ENCODE results near the gene CHMP5.
"Not testable (repeated sequence)": the region's sequence is repeated elsewhere in the genome, so short reads cannot be mapped to it uniquely, and the experiment has no call there.

Gene CHMP5

DNA sequence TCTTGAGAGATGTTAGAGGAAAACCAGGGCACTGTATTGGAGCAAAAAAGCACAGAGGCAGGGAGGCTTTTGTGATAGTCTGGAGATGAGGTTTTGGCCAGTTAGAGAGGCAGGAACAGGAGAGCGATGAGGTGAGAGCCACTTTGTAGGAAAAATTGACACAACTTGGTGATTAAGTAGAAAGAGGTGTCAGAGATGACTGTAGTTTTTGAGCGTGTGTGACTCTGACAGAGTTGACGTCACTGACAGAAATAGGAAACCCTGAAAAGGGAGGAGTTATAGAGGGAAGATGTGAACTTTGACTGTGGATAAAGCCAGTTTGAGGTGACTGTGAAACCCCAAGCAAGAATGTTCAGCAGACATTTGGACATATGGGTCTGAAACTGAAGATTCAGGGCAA lies 41.2 kb downstream of the CHMP5 start:
- no peak for DNase-seq
- Mint-ChIP-seq H3K27me3 (no peaks in the 10 kb centered on the region), H3K4me1 (peaks cover 18% of the 10 kb centered on the region), H3K4me3 (no peak overlapping the region), H3K9me3 (no peaks in the 10 kb centered on the region), H3K27ac (no peak overlapping the region), H3K36me3 (ENCODE audit: low read depth) (peaks cover 54% of the 10 kb centered on the region)
- ATAC-seq, result peak; percentile 98

DNA sequence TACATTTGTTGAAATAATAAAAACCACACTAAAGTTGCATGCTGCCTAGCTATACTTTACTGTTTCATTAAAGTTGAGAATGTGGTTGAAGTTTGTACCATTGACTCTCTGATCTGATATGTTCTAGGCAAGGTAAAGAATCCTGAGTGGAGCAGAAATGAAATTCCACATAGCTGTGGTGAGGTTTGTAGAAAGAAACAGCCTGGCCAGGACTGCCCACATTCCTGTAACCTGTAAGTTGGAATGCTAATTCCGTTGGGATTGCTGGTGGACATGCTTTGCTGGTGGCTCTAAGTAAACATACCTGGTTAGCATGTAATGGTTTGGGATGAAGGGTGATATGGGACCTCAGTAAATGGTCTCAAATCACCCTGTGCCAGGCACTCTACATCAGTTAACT lies 42.2 kb downstream of the CHMP5 start:
- Mint-ChIP-seq H3K27me3 (no peaks in the 10 kb centered on the region), H3K27ac (no peak overlapping the region)

DNA sequence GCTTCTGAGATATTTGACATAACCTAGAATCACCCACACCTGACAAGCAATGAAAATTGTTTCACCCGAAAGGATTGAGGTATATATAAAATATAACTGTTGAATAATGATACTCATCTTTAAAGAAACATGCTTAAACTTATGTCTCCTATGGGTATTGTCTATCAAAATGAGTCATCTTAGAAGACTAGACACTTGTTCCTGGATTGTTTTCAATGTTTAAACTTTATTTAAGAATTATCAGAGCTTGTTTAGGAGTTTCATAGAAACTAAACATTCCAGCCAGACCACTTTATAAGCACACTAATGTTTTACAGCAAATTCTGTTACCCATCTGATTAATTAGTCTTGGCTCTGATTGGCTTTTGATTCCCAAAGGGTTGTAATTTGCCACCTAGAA lies 45.1 kb downstream of the CHMP5 start:
- Mint-ChIP-seq H3K9me3 (no peaks in the 10 kb centered on the region), H3K36me3 (ENCODE audit: low read depth) (peaks cover 66% of the 10 kb centered on the region), H3K4me1 (peaks cover 26% of the 10 kb centered on the region), H3K27ac (peak overlapping the region; percentile 49), H3K27me3 (no peaks in the 10 kb centered on the region), H3K4me3 (no peak overlapping the region)
- DNase-seq (no peak), ATAC-seq (no peak)

More for the DNA sequence above, 42.2 kb downstream of the CHMP5 start:
- DNase-seq, result no peak
- no peak for ATAC-seq
- Mint-ChIP-seq H3K9me3 (no peaks in the 10 kb centered on the region), H3K4me3 (peak overlapping the region; percentile 35), H3K36me3 (ENCODE audit: low read depth) (peaks cover 58% of the 10 kb centered on the region), H3K4me1 (peaks cover 26% of the 10 kb centered on the region)

DNA sequence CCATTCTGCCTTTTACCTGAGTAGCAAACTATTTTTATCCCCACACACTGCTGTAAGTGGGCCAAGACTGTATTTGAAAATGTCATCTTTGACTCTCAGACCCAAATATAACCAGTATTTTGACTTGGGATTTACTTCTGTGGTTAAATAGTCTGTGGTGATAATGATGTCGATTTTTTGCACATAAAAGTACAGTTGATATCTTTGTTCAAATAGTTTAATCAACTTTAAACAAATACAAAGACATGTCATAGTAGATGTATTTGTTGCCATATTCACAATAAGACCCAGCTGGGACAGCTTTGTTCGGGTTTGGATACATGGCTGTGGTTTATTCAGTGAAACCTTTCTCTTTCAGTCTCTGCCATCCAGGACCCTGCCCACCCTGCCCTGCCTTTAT lies 45.9 kb downstream of the CHMP5 start:
- ATAC-seq (no peak), DNase-seq (no peak)
- Mint-ChIP-seq H3K4me3 (no peak overlapping the region), H3K9me3 (no peaks in the 10 kb centered on the region), H3K4me1 (peaks cover 26% of the 10 kb centered on the region), H3K36me3 (ENCODE audit: low read depth) (peaks cover 72% of the 10 kb centered on the region), H3K27me3 (no peaks in the 10 kb centered on the region), H3K27ac (peak overlapping the region; percentile 49)

DNA sequence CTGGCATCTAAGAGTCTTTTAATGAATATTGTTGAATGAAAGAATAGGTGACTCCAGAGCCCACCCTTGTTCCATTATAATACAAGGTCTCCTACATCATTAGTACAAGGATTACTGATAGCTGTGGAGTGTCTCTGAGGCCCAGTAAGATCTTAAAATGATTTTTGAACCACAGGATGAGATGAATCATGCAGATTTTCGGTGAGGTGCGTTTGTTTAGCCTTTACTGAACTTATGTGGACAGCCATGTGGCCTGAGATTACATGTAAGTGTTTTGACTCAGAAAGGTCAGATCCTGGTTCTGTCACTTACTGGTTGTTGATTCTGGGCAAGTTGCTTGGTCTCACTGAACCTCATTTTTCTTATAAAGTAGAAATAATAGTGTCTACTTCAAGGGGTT lies 47.1 kb downstream of the CHMP5 start:
- H3K27me3 Mint-ChIP-seq, result no peaks in the 10 kb centered on the region
- H3K27ac Mint-ChIP-seq, result peak overlapping the region; percentile 76
- peak; percentile 77 for ATAC-seq
- peaks cover 74% of the 10 kb centered on the region for H3K36me3 Mint-ChIP-seq (ENCODE audit: low read depth)
- no peaks in the 10 kb centered on the region for H3K9me3 Mint-ChIP-seq
- no peak overlapping the region for H3K4me3 Mint-ChIP-seq
- DNase-seq, result no peak
- H3K4me1 Mint-ChIP-seq, result peaks cover 26% of the 10 kb centered on the region

DNA sequence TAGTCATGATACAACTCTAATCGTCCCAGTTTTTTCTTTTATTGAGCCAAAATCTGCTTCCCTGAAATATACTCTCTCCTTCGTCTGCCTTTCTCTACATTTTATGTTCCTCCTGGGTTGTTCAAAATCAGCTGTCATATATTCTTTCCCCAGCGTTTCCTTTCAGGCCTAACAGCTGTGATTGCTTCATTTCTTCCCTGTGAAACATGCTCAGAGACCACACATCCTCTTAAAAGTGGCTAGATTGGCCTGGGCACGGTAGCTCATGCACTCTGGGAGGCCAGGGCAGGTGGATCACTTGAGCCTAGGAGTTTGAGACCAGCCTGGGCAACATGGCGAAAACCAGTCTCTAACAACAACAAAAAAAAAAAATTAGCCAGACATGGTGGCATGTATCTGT lies 50.5 kb downstream of the CHMP5 start:
- Mint-ChIP-seq H3K27ac (no peak overlapping the region), H3K36me3 (ENCODE audit: low read depth) (peaks cover 65% of the 10 kb centered on the region), H3K9me3 (no peaks in the 10 kb centered on the region), H3K27me3 (no peaks in the 10 kb centered on the region), H3K4me3 (no peak overlapping the region), H3K4me1 (peaks cover 19% of the 10 kb centered on the region)
- DNase-seq (no peak), ATAC-seq (no peak)

DNA sequence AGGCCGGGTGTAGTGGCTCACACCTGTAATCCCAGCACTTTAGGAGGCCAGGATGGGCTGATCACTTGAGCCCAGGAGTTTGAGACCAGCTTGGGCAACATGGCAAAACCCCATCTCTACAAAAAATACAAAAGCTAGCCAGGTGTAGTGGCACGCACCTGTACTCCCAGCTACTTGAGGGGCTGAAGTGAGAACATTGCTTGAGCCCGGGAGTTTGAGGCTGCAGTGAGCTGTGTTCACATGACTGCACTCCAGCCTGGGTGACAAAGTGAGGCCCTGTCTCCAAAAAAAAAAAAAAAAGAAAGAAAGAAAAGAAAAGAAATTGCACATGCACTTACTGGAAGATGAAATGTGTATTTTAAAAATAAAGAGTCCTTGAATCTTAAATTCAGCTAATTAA lies 52.3 kb downstream of the CHMP5 start:
- not testable (repeated sequence) for ATAC-seq, H3K4me3 Mint-ChIP-seq, DNase-seq, H3K27ac Mint-ChIP-seq, H3K27me3 Mint-ChIP-seq, H3K9me3 Mint-ChIP-seq
- H3K4me1 Mint-ChIP-seq, result peaks cover 13% of the 10 kb centered on the region
- H3K36me3 Mint-ChIP-seq (ENCODE audit: low read depth), result peaks cover 64% of the 10 kb centered on the region

DNA sequence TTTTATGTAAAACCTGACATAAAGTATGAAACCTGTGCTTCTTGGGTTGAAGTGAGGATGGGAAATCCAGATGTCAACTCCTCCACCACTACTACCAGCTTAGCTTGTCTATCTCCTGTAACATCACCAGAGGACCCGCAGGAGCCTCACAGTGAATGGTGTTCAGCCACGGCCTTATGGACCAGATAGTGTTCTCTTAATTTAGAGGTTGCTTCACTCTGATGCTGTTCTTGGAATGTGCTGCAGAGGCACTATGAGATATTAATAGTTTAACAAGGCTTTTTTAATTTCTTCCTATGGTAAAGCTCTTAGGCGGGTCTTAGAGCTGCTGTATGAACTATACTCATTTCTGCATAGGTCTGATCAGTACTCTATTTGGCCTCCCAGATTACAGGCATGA lies 53.4 kb downstream of the CHMP5 start:
- Mint-ChIP-seq H3K9me3 (no peaks in the 10 kb centered on the region), H3K36me3 (ENCODE audit: low read depth) (peaks cover 64% of the 10 kb centered on the region), H3K27me3 (no peaks in the 10 kb centered on the region), H3K27ac (no peak overlapping the region), H3K4me1 (peaks cover 11% of the 10 kb centered on the region), H3K4me3 (no peak overlapping the region)
- ATAC-seq, result no peak
- no peak for DNase-seq

DNA sequence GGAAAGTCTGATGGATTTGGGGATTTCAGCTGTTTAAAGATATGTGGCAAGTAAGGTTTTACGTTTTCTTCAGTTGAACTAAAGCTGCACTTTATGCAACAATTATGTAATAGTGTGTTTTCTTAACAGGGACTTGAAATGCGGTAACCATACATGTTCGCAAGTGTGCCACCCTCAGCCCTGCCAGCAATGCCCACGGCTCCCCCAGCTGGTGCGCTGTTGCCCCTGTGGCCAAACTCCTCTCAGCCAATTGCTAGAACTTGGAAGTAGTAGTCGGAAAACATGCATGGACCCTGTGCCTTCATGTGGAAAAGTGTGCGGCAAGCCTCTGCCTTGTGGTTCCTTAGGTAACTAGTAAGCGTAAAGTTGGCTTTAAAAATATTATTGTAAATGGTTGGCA lies 53.9 kb downstream of the CHMP5 start:
- no peak overlapping the region for H3K27ac Mint-ChIP-seq
- ATAC-seq (no peak), DNase-seq (no peak)
- H3K4me3 Mint-ChIP-seq, result no peak overlapping the region
- no peaks in the 10 kb centered on the region for H3K9me3 Mint-ChIP-seq
- H3K27me3 Mint-ChIP-seq, result no peaks in the 10 kb centered on the region
- peaks cover 61% of the 10 kb centered on the region for H3K36me3 Mint-ChIP-seq (ENCODE audit: low read depth)
- peaks cover 11% of the 10 kb centered on the region for H3K4me1 Mint-ChIP-seq

DNA sequence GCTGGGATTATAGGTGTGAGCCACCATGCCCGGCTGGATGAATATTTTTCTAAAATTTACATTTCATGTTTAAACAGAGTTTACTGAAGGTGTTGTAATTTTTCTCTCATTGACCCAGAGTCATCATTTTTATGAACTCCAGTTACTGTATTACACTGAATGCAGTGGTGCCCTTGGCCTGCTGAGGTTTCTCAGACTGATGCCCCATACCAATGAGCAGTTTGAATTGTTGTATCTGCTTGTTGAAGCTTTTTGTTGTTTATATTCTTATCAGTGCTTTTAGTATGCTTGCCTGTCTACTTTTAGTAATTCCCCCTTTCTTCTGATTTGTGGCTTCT lies 55.4 kb downstream of the CHMP5 start:
- no peak for DNase-seq
- Mint-ChIP-seq H3K9me3 (no peaks in the 10 kb centered on the region), H3K36me3 (ENCODE audit: low read depth) (peaks cover 64% of the 10 kb centered on the region), H3K4me3 (no peak overlapping the region), H3K27me3 (no peaks in the 10 kb centered on the region), H3K27ac (peak overlapping the region; percentile 81), H3K4me1 (peaks cover 11% of the 10 kb centered on the region)
- ATAC-seq, result no peak

DNA sequence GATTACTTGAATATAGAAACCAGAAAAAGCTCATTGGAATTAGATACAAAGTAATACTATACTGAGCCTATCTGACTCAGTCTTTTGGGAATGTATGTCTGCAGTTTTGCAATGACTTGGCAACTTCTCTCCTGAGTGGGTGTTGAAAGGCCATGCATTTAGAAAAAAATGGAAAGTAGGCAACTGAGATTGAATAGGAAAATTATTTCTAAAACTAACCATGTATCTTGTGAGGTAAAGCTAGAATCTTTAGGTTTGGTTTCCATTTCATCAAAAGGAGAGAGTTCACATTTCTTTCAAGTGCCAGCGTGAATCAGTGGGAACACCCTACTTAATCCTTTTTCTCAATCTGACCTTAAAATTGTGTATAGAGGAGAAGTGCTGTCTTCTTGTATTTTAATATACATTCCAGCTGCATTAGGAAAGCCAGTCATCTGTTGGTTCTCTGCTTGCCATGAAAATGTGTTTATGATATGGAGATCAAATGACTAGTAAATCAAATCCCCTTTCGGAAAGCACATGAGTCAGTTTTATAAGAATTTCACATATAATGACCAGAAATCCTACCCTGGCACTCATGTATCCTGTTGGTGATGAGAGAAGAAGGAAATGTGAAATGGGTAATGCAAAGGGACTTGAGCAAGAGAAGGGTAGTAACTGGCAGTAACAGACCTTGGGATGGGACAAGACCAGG lies 55.9 kb downstream of the CHMP5 start:
- no peaks in the 10 kb centered on the region for H3K9me3 Mint-ChIP-seq

DNA sequence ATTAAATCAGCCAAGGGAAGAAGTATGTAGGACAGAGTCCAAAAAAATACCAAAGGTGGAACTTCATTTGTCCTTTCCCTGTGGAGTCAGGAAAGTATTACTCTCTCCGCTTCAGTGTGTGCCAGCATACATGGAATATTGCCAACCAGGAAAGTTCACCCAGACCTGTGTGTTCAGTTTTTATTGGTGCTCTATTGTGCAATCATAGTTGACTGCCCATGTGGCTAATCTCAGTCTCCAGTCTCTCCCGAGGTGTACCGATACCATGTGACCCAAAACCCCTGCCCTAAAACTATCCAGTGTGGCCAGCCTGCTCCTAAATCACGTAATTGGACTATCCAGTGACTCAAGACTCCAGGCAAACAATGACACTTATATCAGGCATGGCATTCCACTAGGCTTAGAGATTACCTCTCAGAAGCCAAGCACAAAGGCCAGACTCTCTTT lies 64.3 kb downstream of the CHMP5 start:
- no peak for DNase-seq
- no peak overlapping the region for H3K4me3 Mint-ChIP-seq
- H3K9me3 Mint-ChIP-seq, result no peaks in the 10 kb centered on the region
- H3K4me1 Mint-ChIP-seq, result no peaks in the 10 kb centered on the region
- H3K36me3 Mint-ChIP-seq (ENCODE audit: low read depth), result peaks cover 50% of the 10 kb centered on the region
- ATAC-seq, result no peak
- H3K27ac Mint-ChIP-seq, result no peak overlapping the region
- H3K27me3 Mint-ChIP-seq, result no peaks in the 10 kb centered on the region

More for the DNA sequence above, 55.9 kb downstream of the CHMP5 start:
- DNase-seq (no peak), ATAC-seq (peak; percentile 73)
- Mint-ChIP-seq H3K4me3 (peak overlapping the region; percentile 24), H3K27ac (peak overlapping the region; percentile 81), H3K4me1 (peaks cover 11% of the 10 kb centered on the region), H3K36me3 (ENCODE audit: low read depth) (peaks cover 63% of the 10 kb centered on the region), H3K27me3 (no peaks in the 10 kb centered on the region)

DNA sequence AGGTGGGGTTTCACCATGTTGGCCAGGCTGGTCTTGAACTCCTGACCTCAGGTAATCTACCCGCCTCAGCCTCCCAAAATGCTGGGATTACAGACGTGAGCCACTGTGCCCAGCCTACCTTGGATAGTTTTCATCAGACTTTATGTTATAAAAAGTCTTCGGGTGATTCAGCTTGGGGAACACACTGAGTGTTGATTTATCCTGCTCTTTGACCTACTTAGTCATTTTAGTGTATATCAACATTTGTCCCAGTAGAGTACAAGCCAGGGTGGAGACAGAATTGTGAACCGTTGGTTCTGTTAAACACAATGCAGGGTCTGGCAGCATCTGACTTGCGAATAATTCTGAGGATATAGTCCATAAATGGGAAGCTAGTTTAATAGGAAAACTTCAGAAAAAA lies 65.1 kb downstream of the CHMP5 start:
- DNase-seq (no peak), ATAC-seq (no peak)
- Mint-ChIP-seq H3K27me3 (no peaks in the 10 kb centered on the region), H3K4me1 (no peaks in the 10 kb centered on the region), H3K27ac (no peak overlapping the region), H3K36me3 (ENCODE audit: low read depth) (peaks cover 54% of the 10 kb centered on the region), H3K4me3 (no peak overlapping the region), H3K9me3 (no peaks in the 10 kb centered on the region)

DNA sequence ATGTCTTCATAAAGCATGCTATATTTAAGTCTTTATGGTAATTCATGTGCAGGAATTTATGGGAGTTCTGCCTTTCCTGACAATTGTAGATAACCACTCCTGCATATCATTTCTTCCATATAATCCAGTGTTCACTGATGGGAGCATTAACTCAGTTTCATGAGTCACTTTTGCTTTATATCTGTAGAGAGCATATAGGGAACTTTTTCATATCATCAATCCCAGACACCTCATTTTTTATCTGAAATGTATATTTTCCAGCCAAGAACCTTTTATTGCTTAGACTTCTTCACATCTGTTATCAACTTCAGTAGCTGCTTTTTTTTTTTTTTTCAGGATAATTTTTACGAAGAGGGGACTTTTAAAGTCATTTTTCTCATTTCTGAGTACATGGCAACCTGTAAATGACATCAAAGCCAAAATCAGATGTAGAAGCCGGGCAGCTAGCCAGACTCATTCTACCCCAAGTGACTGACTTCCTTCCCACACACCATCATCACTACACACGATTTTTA lies 66.6 kb downstream of the CHMP5 start:
- Mint-ChIP-seq H3K27me3 (no peaks in the 10 kb centered on the region), H3K4me3 (no peak overlapping the region), H3K27ac (no peak overlapping the region), H3K4me1 (no peaks in the 10 kb centered on the region), H3K9me3 (no peaks in the 10 kb centered on the region), H3K36me3 (ENCODE audit: low read depth) (peaks cover 56% of the 10 kb centered on the region)
- ATAC-seq (no peak), DNase-seq (no peak)

Data from activated naive CD8-positive, alpha-beta T cell treated with anti-CD3 and anti-CD28 coated beads, Interleukin-2, amount 50 U/mL, for 24 hours (primary cell).